Cardiac muscle cell (in vitro differentiated cells and primary cell): ENCODE results near the gene PLAU. TPM values are rescaled to one million over a fixed set of nuclear protein-coding genes. Genes with fewer than 3 reads are reported as not detected.

Experiments
- DNase-seq, 2 donors: peaks; one replicate each; pipeline versions ENCODE4 v3.0.0 to v3.0.0-alpha.2; 2010 to 2017; ENCODE audit warnings: low read depth in 1 of 2, low spot score in 1 of 2
- H3K27ac ChIP-seq: fragments of 200-600 bp; sonication (generic); 2 replicates; pipeline ENCODE4 v1.5.1; 2016
- H3K27me3 ChIP-seq: fragments of 200-600 bp; sonication (generic); 2 replicates; pipeline ENCODE4 v1.6.0; 2016; ENCODE audit warnings: control low read depth
- H3K36me3 ChIP-seq: fragments of 200-600 bp; sonication (generic); 2 replicates; pipeline ENCODE4 v1.5.1; 2016; ENCODE audit warnings: control low read depth
- H3K4me1 ChIP-seq: fragments of 200-600 bp; sonication (generic); 2 replicates; pipeline ENCODE4 v1.8.1; 2017; ENCODE audit warnings: low read depth, mild to moderate bottlenecking, mixed run types
- H3K4me3 ChIP-seq: fragments of 200-600 bp; sonication (generic); 2 replicates; pipeline ENCODE4 v1.5.1; 2016; ENCODE audit warnings: mild to moderate bottlenecking
- H3K9me3 ChIP-seq: fragments of 200-600 bp; sonication (generic); 2 replicates; pipeline ENCODE4 v1.5.1; 2017; ENCODE audit warnings: low read depth, mild to moderate bottlenecking, control low read depth
- CTCF ChIP-seq: IDR thresholded peaks from 2 replicates; pipeline ENCODE4 v1.5.1; 2012; ENCODE audit warnings: low read depth, mild to moderate bottlenecking, low read length
- polyA plus RNA-seq: library from polyadenylated mRNA; unstranded; fragments of >200 nt; fragmentation: Nextera tagmentation; extraction: Ambion mirVana; gene quantifications from 2 replicates; pipeline ENCODE4 v1.2.1, GENCODE V29; 2016
- total RNA-seq: library from RNA; depleted of rRNA; stranded (reverse); fragments of >200 nt; gene quantifications from 2 replicates; pipeline ENCODE4 v1.2.3, GENCODE V29; 2016

PLAU gene
- total and polyA plus RNA-seq, 2 experiments from 2014 or later, result 3.8 to 4.1 TPM

DNA sequence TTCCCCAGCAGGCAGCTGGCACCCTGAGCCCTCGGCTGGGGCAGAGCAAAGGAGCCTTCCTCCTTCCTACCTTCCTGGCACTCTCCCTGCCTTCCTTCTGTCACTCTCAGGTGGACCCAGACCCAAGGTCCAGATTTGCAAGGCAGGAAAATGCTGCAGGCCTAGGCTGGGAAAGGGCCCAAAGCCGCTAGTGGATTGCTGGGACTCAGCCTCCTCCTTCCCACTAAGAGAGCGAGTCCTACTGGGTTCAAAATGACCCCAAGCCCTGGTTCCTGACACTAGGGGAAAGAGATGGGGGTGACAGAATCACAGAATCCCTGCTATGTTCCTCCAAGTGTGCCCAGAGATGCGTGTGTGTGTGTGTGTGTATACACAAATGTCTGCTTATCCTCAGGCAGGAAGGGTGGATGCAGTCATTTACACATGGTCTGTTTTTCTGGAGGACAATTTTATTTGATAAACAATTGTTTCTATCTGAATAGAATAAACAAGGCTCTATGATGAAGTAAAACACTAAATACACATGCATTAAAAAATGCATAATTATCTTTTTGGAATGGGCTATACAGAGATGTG, 1.3 kb upstream of the PLAU start:
- no peak for TF ChIP-seq CTCF
- no peak overlapping the region for H3K4me3 ChIP-seq
- peaks cover 14% of the 10 kb centered on the region for H3K4me1 ChIP-seq

GRCh38 chr10:73910401-73910763, 550 bp upstream of the PLAU start:
- DNase-seq, result peak in 1 of 2 donors; percentile 47
- peaks cover 14% of the 10 kb centered on the region for H3K4me1 ChIP-seq
- H3K36me3 ChIP-seq, result no peaks in the 10 kb centered on the region
- peak overlapping the region; percentile 59 for H3K4me3 ChIP-seq
- peaks cover 16% of the 10 kb centered on the region for H3K27me3 ChIP-seq
- H3K27ac ChIP-seq, result no peak overlapping the region
- TF ChIP-seq CTCF, result peak; percentile 6
- H3K9me3 ChIP-seq, result no peaks in the 10 kb centered on the region

More for the DNA sequence above, 1.3 kb upstream of the PLAU start:
- Histone ChIP-seq H3K9me3 (no peaks in the 10 kb centered on the region), H3K27ac (no peak overlapping the region), H3K36me3 (no peaks in the 10 kb centered on the region), H3K27me3 (peaks cover 16% of the 10 kb centered on the region)
- no peak for DNase-seq

- Histone ChIP-seq H3K4me1 (peaks cover 9% of the 10 kb centered on the region), H3K27ac (no peak overlapping the region), H3K27me3 (peaks cover 16% of the 10 kb centered on the region), H3K4me3 (peak overlapping the region; percentile 59), H3K36me3 (no peaks in the 10 kb centered on the region), H3K9me3 (no peaks in the 10 kb centered on the region)
- DNase-seq, result no peak
- no peak for TF ChIP-seq CTCF
Measured at GRCh38 chr10:73911553-73912004, 647 bp downstream of the PLAU start.

GRCh38 chr10:73914036-73914435, 3.1 kb downstream of the PLAU start:
- no peak for DNase-seq

DNA sequence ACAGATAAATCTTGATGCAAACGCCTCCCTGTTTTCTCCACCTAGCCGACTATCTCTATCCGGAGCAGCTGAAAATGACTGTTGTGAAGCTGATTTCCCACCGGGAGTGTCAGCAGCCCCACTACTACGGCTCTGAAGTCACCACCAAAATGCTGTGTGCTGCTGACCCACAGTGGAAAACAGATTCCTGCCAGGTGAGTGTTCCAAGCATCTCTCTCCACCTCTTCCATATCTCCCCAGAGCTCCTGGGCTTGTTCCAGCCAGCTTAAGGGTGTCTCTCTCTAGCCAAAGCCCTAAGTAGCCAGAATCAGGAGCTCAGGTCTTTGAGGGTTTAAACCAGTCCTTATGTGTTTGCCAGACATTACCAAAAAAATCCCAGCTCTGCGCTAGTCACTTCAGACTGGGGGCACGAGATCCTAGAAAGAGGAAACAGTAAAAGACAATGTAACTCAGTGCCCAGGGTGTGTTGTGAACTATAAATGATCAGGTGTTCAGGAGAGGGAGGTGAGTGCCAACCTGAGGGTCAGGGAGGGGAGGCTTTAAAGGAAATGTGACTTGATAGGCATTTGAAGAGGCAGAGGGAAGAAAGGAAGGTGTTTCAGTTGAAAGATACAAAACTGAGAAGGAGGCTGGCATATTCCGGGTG, 4.4 kb downstream of the PLAU start:
- peaks cover 13% of the 10 kb centered on the region for H3K27me3 ChIP-seq
- peaks cover 1% of the 10 kb centered on the region for H3K4me1 ChIP-seq
- no peak overlapping the region for H3K27ac ChIP-seq
- DNase-seq, result no peak
- no peak for TF ChIP-seq CTCF
- no peak overlapping the region for H3K4me3 ChIP-seq
- H3K36me3 ChIP-seq, result no peaks in the 10 kb centered on the region
- no peaks in the 10 kb centered on the region for H3K9me3 ChIP-seq

More at GRCh38 chr10:73914036-73914435, 3.1 kb downstream of the PLAU start:
- peaks cover 16% of the 10 kb centered on the region for H3K27me3 ChIP-seq
- no peaks in the 10 kb centered on the region for H3K9me3 ChIP-seq
- no peak overlapping the region for H3K27ac ChIP-seq
- no peaks in the 10 kb centered on the region for H3K36me3 ChIP-seq
- H3K4me1 ChIP-seq, result peaks cover 4% of the 10 kb centered on the region
- no peak for TF ChIP-seq CTCF
- H3K4me3 ChIP-seq, result no peak overlapping the region
